ENCODE measurements around the gene ARRDC2. TPM values are rescaled to one million over a fixed set of nuclear protein-coding genes. Genes with fewer than 3 reads are reported as not detected.

Gene ARRDC2
- total and polyA plus RNA-seq, 9 of the 15 experiments (the other 6 are each of a cell fraction or from before 2014, with no cell fraction given): 1.9 to 27.4 (median 15.2) TPM

- TF ChIP-seq JUND (IDR thresholded peaks at IDR 0.05; ENCODE audit: borderline replicate concordance, low read depth, low read length) (peak; percentile 46; the same call in 1 of the 2 replicates), JUND (tag; IDR thresholded peaks at IDR 0.05; ENCODE audit: borderline replicate concordance, low read depth, low read length) (peak; percentile 67; the same call in 2 of the 3 replicates), FOSL1 (tag; conservative IDR thresholded peaks at IDR 0.05) (peak; percentile 47; the same call in 1 of the 2 replicates), LCOR (CRISPR knock-in tag; IDR thresholded peaks at IDR 0.05) (no peak), CCNT2 (IDR thresholded peaks at IDR 0.05; ENCODE audit: borderline replicate concordance, extremely low read depth, insufficient read length, low read depth, low read length) (peak; percentile 98), TRIM28 (IDR thresholded peaks at IDR 0.05) (no peak; the same call in 1 of the 2 replicates), CREB1 (IDR thresholded peaks at IDR 0.05) (peak; percentile 57; the same call in 1 of the 2 replicates), CREB1 (CRISPR knock-in tag; IDR thresholded peaks at IDR 0.05) (peak; percentile 58; the same call in 1 of the 2 replicates), MAZ (CRISPR knock-in tag; conservative IDR thresholded peaks at IDR 0.05 in 1 of 2, IDR thresholded peaks at IDR 0.05 in 1 of 2) (peak in 1 of 2 experiments; percentile 55; a peak in 1 of 4 replicates), SMARCA5 (IDR thresholded peaks at IDR 0.05) (peak; percentile 80), ZNF583 (CRISPR knock-in tag; IDR thresholded peaks at IDR 0.05) (0 out of 2 replicates have a peak, but pooled peaks have one; percentile 47), FOXA3 (CRISPR knock-in tag; conservative IDR thresholded peaks at IDR 0.05 in 1 of 2, IDR thresholded peaks at IDR 0.05 in 1 of 2) (no peak), CBX2 (IDR thresholded peaks at IDR 0.05; ENCODE audit: insufficient read depth, low read length, poor library complexity, severe bottlenecking) (no peak), HMBOX1 (IDR thresholded peaks at IDR 0.05) (no peak), KLF16 (IDR thresholded peaks at IDR 0.05) (peak; percentile 94), HDAC1 (IDR thresholded peaks at IDR 0.05) (peak in 1 of 2 experiments; percentile 32; a peak in 1 of 4 replicates), SIN3A (IDR thresholded peaks at IDR 0.05; ENCODE audit: borderline replicate concordance in 2 of 2, control insufficient read depth in 1 of 2, low read depth in 2 of 2, low read length in 2 of 2) (no peak), TFAP4 (CRISPR knock-in tag; IDR thresholded peaks at IDR 0.05; ENCODE audit: borderline replicate concordance) (peak; percentile 67; the same call in 1 of the 2 replicates), ELF1 (tag; IDR thresholded peaks at IDR 0.05) (no peak), NCOR1 (IDR thresholded peaks at IDR 0.05) (peak; percentile 96), GATA2 (CRISPR knock-in tag; IDR thresholded peaks at IDR 0.05) (peak; percentile 95), CBFA2T3 (IDR thresholded peaks at IDR 0.05) (peak; percentile 98)
- TF ChIP-seq, protein P1, sequence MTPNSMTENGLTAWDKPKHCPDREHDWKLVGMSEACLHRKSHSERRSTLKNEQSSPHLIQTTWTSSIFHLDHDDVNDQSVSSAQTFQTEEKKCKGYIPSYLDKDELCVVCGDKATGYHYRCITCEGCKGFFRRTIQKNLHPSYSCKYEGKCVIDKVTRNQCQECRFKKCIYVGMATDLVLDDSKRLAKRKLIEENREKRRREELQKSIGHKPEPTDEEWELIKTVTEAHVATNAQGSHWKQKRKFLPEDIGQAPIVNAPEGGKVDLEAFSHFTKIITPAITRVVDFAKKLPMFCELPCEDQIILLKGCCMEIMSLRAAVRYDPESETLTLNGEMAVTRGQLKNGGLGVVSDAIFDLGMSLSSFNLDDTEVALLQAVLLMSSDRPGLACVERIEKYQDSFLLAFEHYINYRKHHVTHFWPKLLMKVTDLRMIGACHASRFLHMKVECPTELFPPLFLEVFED (CRISPR knock-in tag; conservative IDR thresholded peaks at IDR 0.05): no peak
- TF ChIP-seq, protein P2, sequence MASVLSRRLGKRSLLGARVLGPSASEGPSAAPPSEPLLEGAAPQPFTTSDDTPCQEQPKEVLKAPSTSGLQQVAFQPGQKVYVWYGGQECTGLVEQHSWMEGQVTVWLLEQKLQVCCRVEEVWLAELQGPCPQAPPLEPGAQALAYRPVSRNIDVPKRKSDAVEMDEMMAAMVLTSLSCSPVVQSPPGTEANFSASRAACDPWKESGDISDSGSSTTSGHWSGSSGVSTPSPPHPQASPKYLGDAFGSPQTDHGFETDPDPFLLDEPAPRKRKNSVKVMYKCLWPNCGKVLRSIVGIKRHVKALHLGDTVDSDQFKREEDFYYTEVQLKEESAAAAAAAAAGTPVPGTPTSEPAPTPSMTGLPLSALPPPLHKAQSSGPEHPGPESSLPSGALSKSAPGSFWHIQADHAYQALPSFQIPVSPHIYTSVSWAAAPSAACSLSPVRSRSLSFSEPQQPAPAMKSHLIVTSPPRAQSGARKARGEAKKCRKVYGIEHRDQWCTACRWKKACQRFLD (CRISPR knock-in tag; IDR thresholded peaks at IDR 0.05): peak; percentile 71; the same call in 1 of the 2 replicates
These were observed 8.1 kb upstream of the ARRDC2 start (continued) for GRCh38 chr19:17999684-18000479.
